CD14-positive monocyte (primary cell): Measurements from ENCODE around the gene KBTBD6. TPM values are rescaled to one million over a fixed set of nuclear protein-coding genes. Genes with fewer than 3 reads are reported as not detected.
A peak's percentile ranks its signal among the peaks of the same experiment; 100 is the strongest.

ENCODE experiments used
- DNase-seq, 3 donors: peaks; one replicate each; pipeline ENCODE4 v3.0.0-alpha.2; 2011 to 2022
- H2AFZ ChIP-seq: 2 replicates; pipeline ENCODE4 v1.6.0; 2012; ENCODE audit warnings: mild to moderate bottlenecking, low read depth, low read length, inconsistent platforms; ENCODE audit not compliant: insufficient read depth, poor library complexity, severe bottlenecking
- H3K27ac ChIP-seq, 2 donors: 1 replicate in 1 of 2; 2 replicates in 1 of 2; pipeline ENCODE4 v1.5.1; 2012 to 2013; ENCODE audit warnings: low read length in 2 of 2, control low read depth in 1 of 2, inconsistent platforms in 1 of 2, low read depth in 1 of 2, mild to moderate bottlenecking in 1 of 2
- H3K27me3 ChIP-seq, 2 donors: one replicate each; pipeline versions ENCODE4 v1.6.0 to v1.6.1; 2011 to 2013; ENCODE audit warnings: low read length in 2 of 2; ENCODE audit not compliant: control insufficient read depth in 2 of 2, insufficient read depth in 2 of 2
- H3K36me3 ChIP-seq, 2 donors: replicated peaks in 1 of 2; 1 replicate in 1 of 2; 2 replicates in 1 of 2; pipeline versions ENCODE4 v1.5.1 to v1.6.1; 2012 to 2013; ENCODE audit warnings: low read length in 2 of 2, control low read depth in 1 of 2, inconsistent platforms in 1 of 2, mild to moderate bottlenecking in 1 of 2; ENCODE audit not compliant: insufficient read depth in 2 of 2, control insufficient read depth in 1 of 2
- H3K4me1 ChIP-seq, 2 donors: 1 replicate in 1 of 2; 2 replicates in 1 of 2; pipeline versions ENCODE4 v1.5.1 to v1.6.1; 2012 to 2013; ENCODE audit warnings: low read length in 2 of 2, control low read depth in 1 of 2, inconsistent platforms in 1 of 2, mild to moderate bottlenecking in 1 of 2, moderate library complexity in 1 of 2; ENCODE audit not compliant: insufficient read depth in 2 of 2, control insufficient read depth in 1 of 2
- H3K4me2 ChIP-seq: replicated peaks from 2 replicates; pipeline ENCODE3; 2012; ENCODE audit warnings: low read length, moderate library complexity, mild to moderate bottlenecking; ENCODE audit not compliant: poor library complexity, severe bottlenecking; ENCODE audit errors: extremely low read depth
- H3K4me3 ChIP-seq, 3 experiments: fragments of 200-600 bp in 1 of 3; sonication (generic) in 1 of 3; replicated peaks in 1 of 3; 1 replicate in 2 of 3; 2 replicates in 1 of 3; pipeline ENCODE4 v1.5.1; 2011 to 2013; ENCODE audit warnings: low read length in 3 of 3, mild to moderate bottlenecking in 3 of 3, control low read depth in 2 of 3, low read depth in 2 of 3, inconsistent platforms in 1 of 3, moderate library complexity in 1 of 3
- H3K79me2 ChIP-seq: 2 replicates; pipeline ENCODE4 v1.6.0; 2012; ENCODE audit warnings: mild to moderate bottlenecking, control low read depth, inconsistent platforms, low read length, moderate library complexity; ENCODE audit not compliant: insufficient read depth
- H3K9ac ChIP-seq: 2 replicates; pipeline ENCODE4 v1.6.0; 2017; ENCODE audit warnings: low read length, mild to moderate bottlenecking; ENCODE audit not compliant: insufficient read depth, poor library complexity, severe bottlenecking
- H3K9me3 ChIP-seq, 2 donors: replicated peaks in 1 of 2; 1 replicate in 1 of 2; 2 replicates in 1 of 2; pipeline versions ENCODE4 v1.5.1 to v1.6.1; 2012 to 2013; ENCODE audit warnings: low read length in 2 of 2, control low read depth in 1 of 2; ENCODE audit not compliant: control insufficient read depth in 1 of 2, insufficient read depth in 1 of 2
- H4K20me1 ChIP-seq: 2 replicates; pipeline ENCODE4 v1.6.0; 2012; ENCODE audit warnings: mild to moderate bottlenecking, low read length, control low read depth, moderate library complexity; ENCODE audit not compliant: insufficient read depth
- H3K27ac Mint-ChIP-seq, 7 donors: one replicate each; pipeline ENCODE4 v1.8.0; 2020; ENCODE audit warnings: mild to moderate bottlenecking in 7 of 7, mixed read lengths in 7 of 7, moderate library complexity in 6 of 7, inconsistent platforms in 2 of 7
- H3K27me3 Mint-ChIP-seq, 3 donors: one replicate each; pipeline ENCODE4 v1.8.0; 2021 to 2022; ENCODE audit warnings: low read depth in 3 of 3, mild to moderate bottlenecking in 3 of 3, mixed read lengths in 3 of 3, moderate library complexity in 3 of 3, inconsistent platforms in 1 of 3
- H3K36me3 Mint-ChIP-seq, 2 donors: one replicate each; pipeline ENCODE4 v1.8.0; 2020; ENCODE audit warnings: mixed read lengths in 2 of 2, inconsistent platforms in 1 of 2, mild to moderate bottlenecking in 1 of 2
- H3K4me1 Mint-ChIP-seq: one replicate; pipeline ENCODE4 v1.8.0; 2020; ENCODE audit warnings: mild to moderate bottlenecking, mixed read lengths
- H3K4me3 Mint-ChIP-seq, 2 donors: one replicate each; pipeline ENCODE4 v1.8.0; 2020; ENCODE audit warnings: mild to moderate bottlenecking in 2 of 2, mixed read lengths in 2 of 2, moderate library complexity in 1 of 2
- H3K9me3 Mint-ChIP-seq, 7 donors: one replicate each; pipeline ENCODE4 v1.8.0; 2020 to 2022; ENCODE audit warnings: mixed read lengths in 7 of 7, mild to moderate bottlenecking in 6 of 7, moderate library complexity in 6 of 7, inconsistent platforms in 2 of 7
- WGBS: methylation state at CpG from one replicate; pipeline ENCODE4 v1.1.5; 2013; ENCODE audit warnings: missing lambda C conversion rate; ENCODE audit not compliant: insufficient coverage; 5-methylcytosine and 5-hydroxymethylcytosine counted together
- intact Hi-C, 2 donors: fragments of 100-400 bp; cut with micrococcal nuclease; formaldehyde crosslinking; loops; one replicate each; pipeline versions ENCODE4 v1.15.0 to v1.15.1; 2023
- polyA minus RNA-seq: library from RNA; depleted of rRNA, polyadenylated mRNA; stranded (reverse); fragments of >200 nt; gene quantifications from 2 replicates; pipeline ENCODE4 v1.2.3, GENCODE V29; 2012
- polyA plus RNA-seq, 3 donors: library from polyadenylated mRNA; depleted of rRNA in 1 of 3; unstranded in 2 of 3; stranded (reverse) in 1 of 3; fragments of 300-500 nt in 2 of 3; fragments of >200 nt in 1 of 3; fragmentation: Illumina TruSeq in 2 of 3; gene quantifications; 1 replicate in 2 of 3; 2 replicates in 1 of 3; pipeline ENCODE4 v1.2.3, GENCODE V29; 2012 to 2021
- total RNA-seq, 12 experiments: library from RNA in 1 of 12; stranded (reverse) in 1 of 12; fragments of 120-200 nt in 1 of 12; gene quantifications; one replicate each; pipeline ENCODE4 v1.2.4 and lab custom pipeline; 2013 to 2026; ENCODE audit warnings: mixed read lengths in 6 of 12, inconsistent platforms in 1 of 12
- TF ChIP-seq, protein P1 (sequence below): fragments of 200-600 bp; IDR thresholded peaks from one replicate; pipeline ENCODE4 v1.8.0; 2022; ENCODE audit warnings: antibody characterized with exemption, mild to moderate bottlenecking

KBTBD6 gene, protein sequence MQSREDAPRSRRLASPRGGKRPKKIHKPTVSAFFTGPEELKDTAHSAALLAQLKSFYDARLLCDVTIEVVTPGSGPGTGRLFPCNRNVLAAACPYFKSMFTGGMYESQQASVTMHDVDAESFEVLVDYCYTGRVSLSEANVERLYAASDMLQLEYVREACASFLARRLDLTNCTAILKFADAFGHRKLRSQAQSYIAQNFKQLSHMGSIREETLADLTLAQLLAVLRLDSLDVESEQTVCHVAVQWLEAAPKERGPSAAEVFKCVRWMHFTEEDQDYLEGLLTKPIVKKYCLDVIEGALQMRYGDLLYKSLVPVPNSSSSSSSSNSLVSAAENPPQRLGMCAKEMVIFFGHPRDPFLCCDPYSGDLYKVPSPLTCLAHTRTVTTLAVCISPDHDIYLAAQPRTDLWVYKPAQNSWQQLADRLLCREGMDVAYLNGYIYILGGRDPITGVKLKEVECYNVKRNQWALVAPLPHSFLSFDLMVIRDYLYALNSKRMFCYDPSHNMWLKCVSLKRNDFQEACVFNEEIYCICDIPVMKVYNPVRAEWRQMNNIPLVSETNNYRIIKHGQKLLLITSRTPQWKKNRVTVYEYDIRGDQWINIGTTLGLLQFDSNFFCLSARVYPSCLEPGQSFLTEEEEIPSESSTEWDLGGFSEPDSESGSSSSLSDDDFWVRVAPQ
- total RNA-seq (2013): 1.7 TPM
- 1 to 10 TPM in 1 of 3 donors, under 1 TPM in 2; 0.37 to 1.2 (median 0.54) TPM for polyA plus RNA-seq
- polyA minus RNA-seq: 0.97 and 1.7 TPM in 2 replicates
- total RNA-seq (lab: John Stamatoyannopoulos, UW): 0.29 to 7.8 (median 1.3) reads per million in 11 experiments

DNA sequence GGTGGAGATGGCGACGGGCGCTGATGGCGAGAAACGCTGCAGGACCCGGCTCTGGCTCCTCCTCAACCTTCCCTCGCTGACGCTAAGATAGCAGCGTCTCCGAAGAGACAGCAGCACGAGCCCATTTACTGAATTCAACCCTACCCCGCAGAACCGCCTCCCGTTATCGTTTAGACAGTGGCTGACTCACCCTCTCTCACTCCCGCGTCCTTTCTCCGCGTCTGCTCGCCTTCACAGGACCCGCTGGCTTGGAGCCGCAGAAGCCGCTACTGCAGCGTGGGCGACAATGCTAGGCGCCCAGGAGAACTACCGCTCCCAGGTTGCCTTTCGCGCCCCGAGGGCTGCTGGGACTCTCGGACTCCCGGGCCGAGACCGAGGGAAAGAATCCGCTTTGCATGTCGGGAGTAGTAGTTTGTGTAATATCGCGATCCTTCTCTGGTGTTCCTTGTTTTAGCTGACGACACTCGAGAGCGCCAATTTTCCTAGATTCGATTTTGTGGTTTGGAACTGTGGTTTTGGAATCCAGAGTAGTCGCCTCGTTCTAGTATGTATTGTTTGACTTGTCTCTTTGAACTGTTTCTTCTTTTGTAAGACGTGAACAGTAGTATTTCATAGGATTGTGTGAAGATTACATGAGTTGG lies at the start of gene KBTBD6:
Gene KBTBD6, minus strand, starts transcription at position 291 of the 641 bp plus-strand sequence. CDS start 291 bp downstream, outside the sequence.
- Mint-ChIP-seq H3K4me3 (peak within 1 kb of the TSS; percentile 97 to 99), H3K4me1 (peaks cover 37% of the 10 kb centered on the region), H3K36me3 (peaks cover 3 to 5% of the 10 kb centered on the region in 2 donors), H3K9me3 (peaks cover 0 to 9% (median 4%) of the 10 kb centered on the region in 7 donors), H3K27ac (peak within 1 kb of the TSS; percentile 84 to 91 (median 89)), H3K27me3 (no peaks in the 10 kb centered on the region)
- Histone ChIP-seq H3K4me3 (peak within 1 kb of the TSS; percentile 60 to 82 (median 65)), H3K9me3 (no peaks in the 10 kb centered on the region), H4K20me1 (no peaks in the 10 kb centered on the region), H3K4me1 (peaks cover 12 to 28% of the 10 kb centered on the region in 2 donors), H3K4me2 (peak within 1 kb of the TSS; percentile 84), H3K36me3 (no peaks in the 10 kb centered on the region), H3K27ac (peak within 1 kb of the TSS; percentile 51 to 87), H3K9ac (peak within 1 kb of the TSS; percentile 76), H2AFZ (peak within 1 kb of the TSS; percentile 96), H3K27me3 (no peaks in the 10 kb centered on the region), H3K79me2 (peaks cover 25% of the 10 kb centered on the region)
- 0% methylated on average over 41 of the region's 45 CpGs for WGBS
- intact Hi-C loops: loop anchor here (5.0 kb wide), 4 partner anchors 60 to 360 kb away; partner anchors contain the start of genes KBTBD7 (in 1 of the 2), MRPS31 (in 1 of the 2), MTRF1 (in 1 of the 2) and WBP4 (in 1 of the 2)
- TF ChIP-seq, protein P1, sequence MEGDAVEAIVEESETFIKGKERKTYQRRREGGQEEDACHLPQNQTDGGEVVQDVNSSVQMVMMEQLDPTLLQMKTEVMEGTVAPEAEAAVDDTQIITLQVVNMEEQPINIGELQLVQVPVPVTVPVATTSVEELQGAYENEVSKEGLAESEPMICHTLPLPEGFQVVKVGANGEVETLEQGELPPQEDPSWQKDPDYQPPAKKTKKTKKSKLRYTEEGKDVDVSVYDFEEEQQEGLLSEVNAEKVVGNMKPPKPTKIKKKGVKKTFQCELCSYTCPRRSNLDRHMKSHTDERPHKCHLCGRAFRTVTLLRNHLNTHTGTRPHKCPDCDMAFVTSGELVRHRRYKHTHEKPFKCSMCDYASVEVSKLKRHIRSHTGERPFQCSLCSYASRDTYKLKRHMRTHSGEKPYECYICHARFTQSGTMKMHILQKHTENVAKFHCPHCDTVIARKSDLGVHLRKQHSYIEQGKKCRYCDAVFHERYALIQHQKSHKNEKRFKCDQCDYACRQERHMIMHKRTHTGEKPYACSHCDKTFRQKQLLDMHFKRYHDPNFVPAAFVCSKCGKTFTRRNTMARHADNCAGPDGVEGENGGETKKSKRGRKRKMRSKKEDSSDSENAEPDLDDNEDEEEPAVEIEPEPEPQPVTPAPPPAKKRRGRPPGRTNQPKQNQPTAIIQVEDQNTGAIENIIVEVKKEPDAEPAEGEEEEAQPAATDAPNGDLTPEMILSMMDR: no peak
- peak; percentile 92 to 96 (median 94) for DNase-seq

DNA sequence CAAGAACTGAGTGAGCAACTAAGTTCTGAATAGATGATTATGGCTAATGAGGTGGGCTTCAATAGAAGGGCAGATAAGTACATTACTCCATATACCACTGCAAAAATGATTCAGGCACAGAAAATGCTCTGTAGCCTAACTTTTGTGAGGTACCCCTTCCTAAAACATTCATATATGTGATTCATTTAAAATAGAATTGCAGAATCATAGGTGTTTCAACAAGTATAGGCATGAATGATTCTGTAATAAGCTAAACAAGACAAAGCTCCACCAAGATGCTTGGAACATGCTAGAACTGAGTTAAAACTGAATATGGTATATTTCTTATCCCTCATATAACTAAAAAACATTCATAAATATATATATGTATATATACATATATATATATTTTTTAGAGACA lies 49.6 kb upstream of the KBTBD6 start:
- no peak for DNase-seq
- H3K27me3 Mint-ChIP-seq: peaks cover 0 to 3% (median 0%) of the 10 kb centered on the region in 3 donors
- no peaks in the 10 kb centered on the region for H3K9me3 ChIP-seq
- H3K27ac Mint-ChIP-seq: no peak overlapping the region
- no peaks in the 10 kb centered on the region for H3K27me3 ChIP-seq
- H3K36me3 Mint-ChIP-seq: no peaks in the 10 kb centered on the region
- no peaks in the 10 kb centered on the region for H3K36me3 ChIP-seq
- no peak overlapping the region for H3K27ac ChIP-seq
- intact Hi-C loops: no loop called here
- H3K4me1 Mint-ChIP-seq: peaks cover 24% of the 10 kb centered on the region
- H3K79me2 ChIP-seq: no peaks in the 10 kb centered on the region
- peaks cover 0 to 16% (median 3%) of the 10 kb centered on the region in 7 donors for H3K9me3 Mint-ChIP-seq
- H3K4me3 ChIP-seq: no peak overlapping the region
- no peak overlapping the region for H3K4me2 ChIP-seq
- H3K9ac ChIP-seq: no peak overlapping the region
- H3K4me3 Mint-ChIP-seq: no peak overlapping the region
- peaks cover 19 to 23% of the 10 kb centered on the region in 2 donors for H3K4me1 ChIP-seq
- no peak overlapping the region for H2AFZ ChIP-seq
- no peaks in the 10 kb centered on the region for H4K20me1 ChIP-seq
- TF ChIP-seq, protein P1: no peak
